GM06990 (cell line): ENCODE results near the gene KLHL29.

Source experiments
- DNase-seq: peaks from one replicate; pipeline ENCODE4 v3.0.0-alpha.2; 2011; ENCODE audit not compliant: insufficient read length; ENCODE audit errors: extremely low read depth
- H3K27me3 ChIP-seq: replicated peaks from 2 replicates; pipeline ENCODE4 v1.6.0; 2011; ENCODE audit warnings: low read length; ENCODE audit not compliant: control insufficient read depth, insufficient read depth
- H3K36me3 ChIP-seq: 2 replicates; pipeline ENCODE4 v1.5.1; 2011; ENCODE audit warnings: low read length; ENCODE audit not compliant: control insufficient read depth, insufficient read depth
- H3K4me3 ChIP-seq: replicated peaks from 2 replicates; pipeline ENCODE4 v1.5.1; 2011; ENCODE audit warnings: low read depth, mild to moderate bottlenecking, control low read depth, low read length
- TF ChIP-seq, protein P1 (sequence below): IDR thresholded peaks from 2 replicates; pipeline ENCODE4 v1.5.1; 2011; ENCODE audit warnings: low read length, control low read depth, mild to moderate bottlenecking, inconsistent platforms; ENCODE audit not compliant: insufficient read depth, poor library complexity, severe bottlenecking

The KLHL29 gene

DNA sequence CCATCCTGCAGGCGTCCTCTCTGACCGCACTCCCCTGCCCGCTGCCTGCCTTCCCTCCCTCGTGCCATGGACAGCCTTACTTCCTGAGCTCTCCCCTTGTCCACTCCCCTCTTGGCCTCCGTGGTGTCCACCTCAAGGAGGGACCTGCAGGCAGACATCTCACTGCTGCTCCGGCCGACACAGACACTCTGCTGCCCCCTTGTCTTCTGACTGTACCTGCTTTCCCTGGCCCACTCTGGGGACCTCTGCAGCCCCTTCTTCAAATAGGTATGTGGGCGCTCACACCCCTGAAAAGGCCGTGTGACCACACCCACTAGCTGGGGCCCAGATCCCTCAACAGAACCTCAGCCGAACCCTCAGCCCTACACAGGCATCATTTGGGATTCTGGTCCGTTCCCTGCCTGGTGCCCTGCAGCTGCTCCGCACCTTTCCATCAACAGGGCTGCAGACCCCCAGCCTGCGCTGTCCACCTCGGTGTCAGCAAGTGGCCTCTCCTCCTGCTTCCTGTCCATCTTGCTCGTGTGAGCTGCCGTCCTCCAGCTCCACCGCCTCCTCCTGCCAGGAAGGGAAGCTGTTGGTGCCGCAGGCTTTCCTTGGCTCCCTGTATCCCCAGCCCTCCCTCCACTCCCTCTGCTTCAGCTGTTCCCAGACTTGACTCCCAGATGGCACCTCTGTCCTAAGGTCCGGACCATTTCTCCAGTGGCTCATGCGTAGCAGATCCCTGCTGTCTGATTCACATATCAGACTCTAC is 94.1 kb downstream of the KLHL29 start:
- Histone ChIP-seq H3K36me3 (no peaks in the 10 kb centered on the region), H3K4me3 (no peak overlapping the region), H3K27me3 (no peaks in the 10 kb centered on the region)
- no peak for DNase-seq
- TF ChIP-seq, protein P1, sequence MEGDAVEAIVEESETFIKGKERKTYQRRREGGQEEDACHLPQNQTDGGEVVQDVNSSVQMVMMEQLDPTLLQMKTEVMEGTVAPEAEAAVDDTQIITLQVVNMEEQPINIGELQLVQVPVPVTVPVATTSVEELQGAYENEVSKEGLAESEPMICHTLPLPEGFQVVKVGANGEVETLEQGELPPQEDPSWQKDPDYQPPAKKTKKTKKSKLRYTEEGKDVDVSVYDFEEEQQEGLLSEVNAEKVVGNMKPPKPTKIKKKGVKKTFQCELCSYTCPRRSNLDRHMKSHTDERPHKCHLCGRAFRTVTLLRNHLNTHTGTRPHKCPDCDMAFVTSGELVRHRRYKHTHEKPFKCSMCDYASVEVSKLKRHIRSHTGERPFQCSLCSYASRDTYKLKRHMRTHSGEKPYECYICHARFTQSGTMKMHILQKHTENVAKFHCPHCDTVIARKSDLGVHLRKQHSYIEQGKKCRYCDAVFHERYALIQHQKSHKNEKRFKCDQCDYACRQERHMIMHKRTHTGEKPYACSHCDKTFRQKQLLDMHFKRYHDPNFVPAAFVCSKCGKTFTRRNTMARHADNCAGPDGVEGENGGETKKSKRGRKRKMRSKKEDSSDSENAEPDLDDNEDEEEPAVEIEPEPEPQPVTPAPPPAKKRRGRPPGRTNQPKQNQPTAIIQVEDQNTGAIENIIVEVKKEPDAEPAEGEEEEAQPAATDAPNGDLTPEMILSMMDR, result no peak

DNA sequence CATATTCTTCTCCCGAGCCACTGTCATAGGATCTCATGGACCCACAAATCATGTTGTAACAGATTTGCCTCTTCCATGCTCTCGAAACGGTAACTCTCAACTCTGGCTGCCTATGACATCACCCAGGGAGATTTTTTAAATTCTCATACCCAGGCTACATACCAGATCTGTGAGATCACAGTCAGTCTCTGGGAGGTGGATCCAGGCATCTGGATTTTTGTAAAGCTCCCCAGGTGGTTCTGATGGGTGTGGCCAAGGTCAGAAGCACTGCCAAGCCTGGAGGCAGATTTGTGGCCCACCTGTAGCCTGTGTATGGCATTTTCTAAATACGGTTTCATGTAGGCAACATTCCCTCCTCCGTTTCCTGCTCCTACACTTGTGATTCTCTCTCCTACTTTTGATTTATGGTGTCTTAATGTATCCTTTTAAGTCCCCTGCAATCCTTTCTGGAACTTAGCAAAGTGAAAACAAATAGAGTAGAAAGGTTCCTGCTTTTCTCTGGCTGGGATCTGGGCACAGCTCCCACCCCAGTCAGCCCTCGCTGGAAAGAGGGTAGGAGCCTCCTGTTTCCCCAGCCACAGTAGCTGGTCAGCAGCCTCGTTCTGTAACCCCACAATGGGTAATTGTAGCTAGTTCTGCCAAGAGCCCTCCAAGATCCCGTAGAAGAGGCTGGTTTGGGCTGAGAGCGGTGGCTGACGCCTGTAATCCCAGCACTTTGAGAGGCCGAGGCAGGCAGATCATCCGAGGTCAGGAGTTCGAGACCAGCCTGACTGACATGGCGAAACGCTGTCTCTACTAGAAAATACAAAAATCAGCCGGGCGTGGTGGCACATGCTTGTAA is 96.2 kb downstream of the KLHL29 start:
- no peak overlapping the region for H3K4me3 ChIP-seq
- no peaks in the 10 kb centered on the region for H3K36me3 ChIP-seq
- no peak for DNase-seq
- H3K27me3 ChIP-seq, result no peaks in the 10 kb centered on the region
- TF ChIP-seq, protein P1, result no peak

DNA sequence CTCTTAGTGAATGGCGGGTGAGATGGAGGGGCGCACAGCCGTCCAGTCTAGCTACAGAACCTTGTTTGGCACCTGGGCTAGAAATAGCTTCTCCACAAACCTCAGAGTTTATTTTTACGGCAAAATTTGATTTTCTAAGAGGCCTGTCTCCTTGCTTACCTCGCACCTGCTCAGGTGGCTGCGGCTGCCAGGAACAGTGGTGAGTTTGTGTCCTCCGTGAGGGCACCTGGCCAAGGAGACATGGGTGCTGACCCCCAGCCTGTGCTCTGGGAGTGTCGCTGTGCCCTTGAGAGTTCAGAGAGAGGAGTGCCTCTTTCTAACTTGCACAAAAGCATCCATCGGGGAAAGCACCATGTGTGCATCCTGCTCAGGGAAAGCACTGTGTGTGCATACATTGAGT is 97.2 kb downstream of the KLHL29 start:
- DNase-seq, result no peak
- Histone ChIP-seq H3K4me3 (no peak overlapping the region), H3K36me3 (no peaks in the 10 kb centered on the region), H3K27me3 (no peaks in the 10 kb centered on the region)
- TF ChIP-seq, protein P1, result no peak

DNA sequence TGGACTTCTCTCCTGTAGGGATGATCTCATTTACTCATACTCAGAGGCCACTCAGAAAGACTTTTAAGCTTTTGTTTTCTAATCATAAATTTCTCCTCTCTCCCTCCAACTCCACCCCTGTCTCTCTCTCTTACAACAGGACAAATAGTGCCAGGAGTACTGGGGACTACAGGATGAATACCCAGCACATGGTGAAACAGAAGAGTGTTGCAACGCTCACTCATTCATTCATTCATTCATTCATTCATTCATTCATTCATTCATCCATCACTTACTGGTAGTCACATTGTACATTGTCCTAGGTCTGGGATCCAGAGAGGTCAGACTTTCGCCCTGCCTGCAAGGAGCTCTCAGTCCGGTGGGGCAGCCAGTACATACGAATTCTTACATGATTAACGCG is 97.6 kb downstream of the KLHL29 start:
- TF ChIP-seq, protein P1, result no peak
- H3K4me3 ChIP-seq, result no peak overlapping the region
- H3K27me3 ChIP-seq, result no peaks in the 10 kb centered on the region
- no peak for DNase-seq
- H3K36me3 ChIP-seq, result no peaks in the 10 kb centered on the region

DNA sequence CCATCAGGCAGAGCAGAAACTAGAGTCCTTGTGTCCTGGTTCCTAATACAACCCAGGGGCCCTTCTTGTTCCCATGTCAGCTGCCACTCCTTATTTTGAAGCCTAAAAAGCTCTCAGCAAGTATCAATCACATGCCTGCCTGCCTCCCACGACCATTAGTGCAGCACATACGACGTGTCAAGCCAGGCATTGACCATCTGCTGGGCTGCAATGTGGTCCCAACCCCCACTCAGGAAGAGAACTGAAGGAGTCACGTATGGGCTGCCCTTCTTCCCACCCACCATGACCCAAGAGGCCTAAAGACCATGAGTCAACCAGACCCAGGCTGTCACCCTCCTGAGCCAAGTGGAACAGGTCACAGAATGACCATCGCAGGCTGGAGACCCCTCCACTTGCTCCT is 98.8 kb downstream of the KLHL29 start:
- Histone ChIP-seq H3K36me3 (no peaks in the 10 kb centered on the region), H3K4me3 (no peak overlapping the region), H3K27me3 (no peaks in the 10 kb centered on the region)
- TF ChIP-seq, protein P1, result no peak
- no peak for DNase-seq
